WTC11 (cell line): ENCODE results near the gene TRPM4. TPM values are rescaled to one million over a fixed set of nuclear protein-coding genes. Genes with fewer than 3 reads are reported as not detected.

Experiments used
- ATAC-seq: fragments of 200-7000 bp; cut with Tn5 transposase; 2 replicates; pipeline ENCODE4 v1.10.0; 2021; ENCODE audit warnings: mild to moderate bottlenecking, moderate library complexity
- CTCF ChIA-PET: fragments of 300-600 bp; sonication (Branson Sonifier 250); formaldehyde crosslinking; loops from one replicate; lab custom pipeline; 2021; ENCODE audit warnings: antibody characterized with exemption; lab: Charles Lee
- POLR2A ChIA-PET: fragments of 350-600 bp; sonication (Branson Sonifier 250); formaldehyde crosslinking; loops from one replicate; lab custom pipeline; 2021; ENCODE audit warnings: antibody characterized with exemption; lab: Charles Lee
- DNase-seq: peaks from one replicate; pipeline ENCODE4 v3.0.0; 2021; ENCODE audit warnings: low spot score
- H3K27ac Mint-ChIP-seq: 2 replicates; pipeline ENCODE4 v1.8.0; 2021; ENCODE audit warnings: mixed read lengths
- H3K27me3 Mint-ChIP-seq: 2 replicates; pipeline ENCODE4 v1.8.0; 2021; ENCODE audit warnings: low read depth, mild to moderate bottlenecking, moderate library complexity, mixed read lengths
- H3K36me3 Mint-ChIP-seq: 2 replicates; pipeline ENCODE4 v1.8.0; 2021; ENCODE audit warnings: mixed read lengths
- H3K4me1 Mint-ChIP-seq: 2 replicates; pipeline ENCODE4 v1.8.0; 2022; ENCODE audit warnings: mixed read lengths
- H3K4me3 Mint-ChIP-seq: 2 replicates; pipeline ENCODE4 v1.8.0; 2021; ENCODE audit warnings: mild to moderate bottlenecking, moderate library complexity, mixed read lengths
- H3K9me3 Mint-ChIP-seq: 2 replicates; pipeline ENCODE4 v1.8.0; 2021; ENCODE audit warnings: mixed read lengths
- AFF4 ChIP-seq: sonication (generic); formaldehyde crosslinking; IDR thresholded peaks from 2 replicates; pipeline ENCODE4 v1.8.1; 2023; ENCODE audit warnings: mild to moderate bottlenecking, missing genetic modification reagents, borderline replicate concordance
- ARID4B ChIP-seq: sonication (generic); formaldehyde crosslinking; IDR thresholded peaks from 2 replicates; pipeline ENCODE4 v1.8.0; 2023; ENCODE audit warnings: missing genetic modification reagents, mild to moderate bottlenecking, borderline replicate concordance
- EMX1 ChIP-seq: fragments of 250-450 bp; sonication (Bioruptor Pico); IDR thresholded peaks from 2 replicates; pipeline ENCODE4 v1.8.0; 2021; ENCODE audit warnings: mild to moderate bottlenecking
- GABPB1 ChIP-seq: sonication (generic); formaldehyde crosslinking; IDR thresholded peaks from 2 replicates; pipeline ENCODE4 v1.8.1; 2023; ENCODE audit warnings: mild to moderate bottlenecking, missing genetic modification reagents
- HMGXB4 ChIP-seq: sonication (generic); formaldehyde crosslinking; IDR thresholded peaks from 2 replicates; pipeline ENCODE4 v1.8.1; 2023; ENCODE audit warnings: mild to moderate bottlenecking, moderate library complexity, missing genetic modification reagents
- IRF1 ChIP-seq: sonication (generic); formaldehyde crosslinking; IDR thresholded peaks from 2 replicates; pipeline ENCODE4 v1.8.0; 2023; ENCODE audit warnings: missing genetic modification reagents
- MXD4 ChIP-seq: fragments of 250-450 bp; sonication (Bioruptor Pico); IDR thresholded peaks from 2 replicates; pipeline ENCODE4 v1.8.0; 2021; ENCODE audit warnings: mild to moderate bottlenecking, moderate library complexity, borderline replicate concordance
- NFATC4 ChIP-seq: fragments of 250-450 bp; sonication (Bioruptor Pico); IDR thresholded peaks from 2 replicates; pipeline ENCODE4 v1.9.0; 2021; ENCODE audit warnings: mild to moderate bottlenecking
- NR2C2 ChIP-seq: sonication (generic); formaldehyde crosslinking; IDR thresholded peaks from 2 replicates; pipeline ENCODE4 v1.8.0; 2022; ENCODE audit warnings: mild to moderate bottlenecking, missing genetic modification reagents
- NR3C1 ChIP-seq: sonication (generic); formaldehyde crosslinking; conservative IDR thresholded peaks from 2 replicates; pipeline ENCODE4 v1.8.1; 2023; ENCODE audit warnings: low read depth, mild to moderate bottlenecking, missing genetic modification reagents
- PRRX2 ChIP-seq: fragments of 250-450 bp; sonication (Bioruptor Pico); IDR thresholded peaks from 2 replicates; pipeline ENCODE4 v1.8.0; 2021; ENCODE audit warnings: mild to moderate bottlenecking
- RORB ChIP-seq: fragments of 250-450 bp; sonication (Bioruptor Pico); IDR thresholded peaks from 2 replicates; pipeline ENCODE4 v1.9.0; 2021; ENCODE audit warnings: mild to moderate bottlenecking
- STAT6 ChIP-seq: sonication (generic); formaldehyde crosslinking; conservative IDR thresholded peaks from 2 replicates; pipeline ENCODE4 v1.8.1; 2023; ENCODE audit warnings: mild to moderate bottlenecking, low read depth, missing genetic modification reagents, moderate library complexity
- TCF7 ChIP-seq: sonication (generic); formaldehyde crosslinking; IDR thresholded peaks from 2 replicates; pipeline ENCODE4 v1.8.0; 2022; ENCODE audit warnings: mild to moderate bottlenecking, low read depth, missing genetic modification reagents, moderate library complexity
- ZNF263 ChIP-seq: sonication (generic); formaldehyde crosslinking; IDR thresholded peaks from 2 replicates; pipeline ENCODE4 v1.8.1; 2022; ENCODE audit warnings: low read depth, mild to moderate bottlenecking, moderate library complexity, missing genetic modification reagents
- ZNF281 ChIP-seq: sonication (generic); formaldehyde crosslinking; IDR thresholded peaks from 2 replicates; pipeline ENCODE4 v1.8.0; 2023; ENCODE audit warnings: mild to moderate bottlenecking, missing genetic modification reagents
- ZNF396 ChIP-seq: fragments of 250-450 bp; sonication (Bioruptor Pico); IDR thresholded peaks from 2 replicates; pipeline ENCODE4 v1.8.0; 2021; ENCODE audit warnings: mild to moderate bottlenecking, moderate library complexity, borderline replicate concordance
- ZNF416 ChIP-seq: fragments of 250-450 bp; sonication (Bioruptor Pico); IDR thresholded peaks from 2 replicates; pipeline ENCODE4 v1.9.0; 2021; ENCODE audit warnings: mild to moderate bottlenecking, inconsistent platforms
- ZNF425 ChIP-seq: fragments of 250-450 bp; sonication (Bioruptor Pico); conservative IDR thresholded peaks from 2 replicates; pipeline ENCODE4 v1.9.0; 2021; ENCODE audit warnings: mild to moderate bottlenecking
- total RNA-seq: library from RNA; stranded (reverse); gene quantifications from 3 replicates; pipeline ENCODE4 v1.2.3, GENCODE V29; 2021

TRPM4 gene
- total RNA-seq, 1 experiment from 2014 or later = 15.5 TPM

GRCh38 chr19:49229416-49229815 is 71.8 kb downstream of the TRPM4 start:
- CTCF ChIA-PET = interaction anchor here (0.6 kb wide), 1 partner anchor 73 kb away, joined by 3 read pairs; no protein-coding TSS in a partner anchor

More at GRCh38 chr19:49229416-49229815, 71.8 kb downstream of the TRPM4 start:
- Mint-ChIP-seq H3K36me3 (no peaks in the 10 kb centered on the region), H3K9me3 (0 out of 2 replicates have a peak, but pooled peaks cover 3% of the 10 kb centered on the region), H3K27ac (no peak overlapping the region), H3K4me3 (no peak overlapping the region), H3K27me3 (peaks cover 3% of the 10 kb centered on the region; the same call in 1 of the 2 replicates), H3K4me1 (peaks cover 2% of the 10 kb centered on the region; the same call in 1 of the 2 replicates)
- DNase-seq (no peak), ATAC-seq (no peak)
- POLR2A ChIA-PET = no interaction called here
- no peak for TF ChIP-seq HMGXB4 (CRISPR knock-in tag)
- no peak for TF ChIP-seq ARID4B (CRISPR knock-in tag)
- no peak for TF ChIP-seq AFF4 (CRISPR knock-in tag)
- no peak for TF ChIP-seq GABPB1 (CRISPR knock-in tag)
- TF ChIP-seq RORB (CRISPR knock-in tag) = no peak
- TF ChIP-seq NR2C2 (CRISPR knock-in tag) = no peak
- no peak for TF ChIP-seq ZNF281 (CRISPR knock-in tag)
- no peak for TF ChIP-seq ZNF416 (CRISPR knock-in tag)
- no peak for TF ChIP-seq NFATC4 (CRISPR knock-in tag)
- no peak for TF ChIP-seq IRF1
- TF ChIP-seq PRRX2 = no peak
- TF ChIP-seq ZNF263 (CRISPR knock-in tag) = no peak
- TF ChIP-seq TCF7 = no peak
- no peak for TF ChIP-seq EMX1 (CRISPR knock-in tag)
- TF ChIP-seq NR3C1 = no peak
- TF ChIP-seq STAT6 (CRISPR knock-in tag) = no peak
- TF ChIP-seq ZNF396 (CRISPR knock-in tag) = no peak
- no peak for TF ChIP-seq MXD4
- no peak for TF ChIP-seq ZNF425 (CRISPR knock-in tag)
